Chondrocyte (in vitro differentiated cells): Measurements from ENCODE around the gene EIF4G3. TPM values are rescaled to one million over a fixed set of nuclear protein-coding genes. Genes with fewer than 3 reads are reported as not detected.

ENCODE experiments used
- DNase-seq: peaks from one replicate; pipeline ENCODE4 v3.0.0; 2021; ENCODE audit warnings: mixed read lengths, low spot score
- H3K27ac Mint-ChIP-seq: one replicate; pipeline ENCODE4 v1.8.0; 2021; ENCODE audit warnings: mild to moderate bottlenecking, moderate library complexity, mixed read lengths; ENCODE audit not compliant: unreplicated experiment
- H3K27me3 Mint-ChIP-seq: 2 replicates; pipeline ENCODE4 v1.8.0; 2021; ENCODE audit warnings: low read depth, mixed read lengths
- H3K36me3 Mint-ChIP-seq: 2 replicates; pipeline ENCODE4 v1.8.0; 2021; ENCODE audit warnings: low read depth, mixed read lengths
- H3K4me1 Mint-ChIP-seq: 2 replicates; pipeline ENCODE4 v1.8.0; 2021; ENCODE audit warnings: low read depth, mild to moderate bottlenecking, mixed read lengths
- H3K4me3 Mint-ChIP-seq: one replicate; pipeline ENCODE4 v1.8.0; 2021; ENCODE audit warnings: mild to moderate bottlenecking, moderate library complexity, mixed read lengths; ENCODE audit not compliant: unreplicated experiment
- H3K9me3 Mint-ChIP-seq: 2 replicates; pipeline ENCODE4 v1.8.0; 2021; ENCODE audit warnings: low read depth, mixed read lengths
- total RNA-seq: library from RNA; stranded (reverse); gene quantifications from 3 replicates; pipeline ENCODE4 v1.2.1, GENCODE V29; 2021
- TF ChIP-seq, protein P1 (sequence below): fragments of 200-600 bp; sonication (generic); IDR thresholded peaks from 2 replicates; pipeline ENCODE4 v1.5.0; 2021; ENCODE audit warnings: antibody characterized with exemption, mild to moderate bottlenecking, moderate library complexity

The EIF4G3 gene
- total RNA-seq, 1 donor from 2014 or later: 56.6 TPM

DNA sequence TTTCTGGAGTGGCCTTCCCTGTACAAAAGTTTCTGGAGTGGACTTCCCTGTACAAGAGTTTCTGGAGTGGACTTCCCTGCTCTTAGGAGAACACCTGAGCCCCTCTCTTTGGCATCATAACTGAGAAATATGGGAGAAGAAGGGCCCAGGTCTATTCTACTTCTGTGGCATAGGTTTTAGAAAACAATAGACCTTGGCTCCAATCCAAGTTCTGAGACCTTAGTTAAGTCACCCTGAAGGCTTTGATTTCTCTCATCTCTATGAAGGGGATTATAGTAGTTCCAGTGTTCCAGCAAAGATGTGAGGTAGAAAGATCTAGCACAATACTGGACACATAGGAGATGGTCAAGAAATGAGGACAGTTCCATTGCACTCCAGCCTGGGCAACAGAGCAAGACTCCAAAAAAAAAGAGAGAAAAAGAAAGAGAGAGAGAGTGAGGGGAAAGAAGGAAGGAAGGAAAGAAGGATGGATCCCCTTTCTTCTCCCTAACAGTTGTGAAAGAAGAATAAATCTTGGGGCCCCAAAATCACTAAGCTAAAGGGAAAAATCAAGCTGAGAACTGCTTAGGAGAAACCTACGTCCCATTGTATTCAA is 13.3 kb upstream of the EIF4G3 start:
- TF ChIP-seq, protein P1, sequence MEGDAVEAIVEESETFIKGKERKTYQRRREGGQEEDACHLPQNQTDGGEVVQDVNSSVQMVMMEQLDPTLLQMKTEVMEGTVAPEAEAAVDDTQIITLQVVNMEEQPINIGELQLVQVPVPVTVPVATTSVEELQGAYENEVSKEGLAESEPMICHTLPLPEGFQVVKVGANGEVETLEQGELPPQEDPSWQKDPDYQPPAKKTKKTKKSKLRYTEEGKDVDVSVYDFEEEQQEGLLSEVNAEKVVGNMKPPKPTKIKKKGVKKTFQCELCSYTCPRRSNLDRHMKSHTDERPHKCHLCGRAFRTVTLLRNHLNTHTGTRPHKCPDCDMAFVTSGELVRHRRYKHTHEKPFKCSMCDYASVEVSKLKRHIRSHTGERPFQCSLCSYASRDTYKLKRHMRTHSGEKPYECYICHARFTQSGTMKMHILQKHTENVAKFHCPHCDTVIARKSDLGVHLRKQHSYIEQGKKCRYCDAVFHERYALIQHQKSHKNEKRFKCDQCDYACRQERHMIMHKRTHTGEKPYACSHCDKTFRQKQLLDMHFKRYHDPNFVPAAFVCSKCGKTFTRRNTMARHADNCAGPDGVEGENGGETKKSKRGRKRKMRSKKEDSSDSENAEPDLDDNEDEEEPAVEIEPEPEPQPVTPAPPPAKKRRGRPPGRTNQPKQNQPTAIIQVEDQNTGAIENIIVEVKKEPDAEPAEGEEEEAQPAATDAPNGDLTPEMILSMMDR: no peak
- Mint-ChIP-seq H3K4me3 (no peak overlapping the region), H3K9me3 (no peaks in the 10 kb centered on the region), H3K27me3 (peaks cover 2% of the 10 kb centered on the region), H3K36me3 (no peaks in the 10 kb centered on the region), H3K4me1 (peaks cover 8% of the 10 kb centered on the region), H3K27ac (no peak overlapping the region)
- DNase-seq: no peak

GRCh38 chr1:21189421-21189820 is 12.7 kb upstream of the EIF4G3 start:
- Mint-ChIP-seq H3K9me3 (no peaks in the 10 kb centered on the region), H3K27ac (no peak overlapping the region), H3K4me3 (no peak overlapping the region), H3K36me3 (no peaks in the 10 kb centered on the region), H3K4me1 (peaks cover 6% of the 10 kb centered on the region), H3K27me3 (peaks cover 2% of the 10 kb centered on the region)
- TF ChIP-seq, protein P1: no peak
- no peak for DNase-seq

GRCh38 chr1:21188235-21188634 is 11.5 kb upstream of the EIF4G3 start:
- TF ChIP-seq, protein P1: no peak
- Mint-ChIP-seq H3K4me3 (no peak overlapping the region), H3K27ac (no peak overlapping the region), H3K36me3 (no peaks in the 10 kb centered on the region), H3K27me3 (peaks cover 2% of the 10 kb centered on the region), H3K9me3 (no peaks in the 10 kb centered on the region), H3K4me1 (peaks cover 6% of the 10 kb centered on the region)
- no peak for DNase-seq

DNA sequence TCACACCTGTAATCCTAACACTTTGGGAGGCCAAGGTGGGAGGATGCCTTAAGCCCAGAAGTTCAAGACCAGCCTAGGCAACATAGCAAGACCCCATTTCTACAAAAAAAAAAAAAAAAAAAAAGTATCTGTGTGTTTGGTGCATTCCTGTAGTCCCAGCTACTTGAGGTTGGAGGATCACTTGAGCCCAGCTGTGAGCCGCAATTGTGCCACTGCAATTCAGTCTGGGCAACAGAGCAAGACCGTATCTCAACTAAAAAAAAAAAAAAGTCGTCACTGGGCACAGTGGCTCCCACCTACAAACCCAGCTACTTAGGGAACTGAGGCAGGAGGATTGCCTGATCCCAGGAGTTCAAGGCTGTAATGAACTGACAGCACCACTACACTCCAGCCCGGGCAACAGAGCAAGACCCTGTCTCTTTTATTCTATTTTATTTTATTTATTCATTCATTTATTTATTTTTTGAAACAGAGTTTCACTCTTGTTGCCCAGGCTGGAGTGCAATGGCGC is 8.6 kb upstream of the EIF4G3 start:
- Mint-ChIP-seq H3K27ac (no peak overlapping the region), H3K4me3 (no peak overlapping the region), H3K36me3 (no peaks in the 10 kb centered on the region), H3K27me3 (peaks cover 2% of the 10 kb centered on the region), H3K9me3 (no peaks in the 10 kb centered on the region), H3K4me1 (no peaks in the 10 kb centered on the region)
- DNase-seq: no peak
- TF ChIP-seq, protein P1: no peak

- Mint-ChIP-seq H3K36me3 (no peaks in the 10 kb centered on the region), H3K4me1 (no peaks in the 10 kb centered on the region), H3K27ac (no peak overlapping the region), H3K27me3 (peaks cover 2% of the 10 kb centered on the region), H3K4me3 (no peak overlapping the region), H3K9me3 (no peaks in the 10 kb centered on the region)
- TF ChIP-seq, protein P1: no peak
- DNase-seq: no peak
Measured at GRCh38 chr1:21184276-21184675, 7.6 kb upstream of the EIF4G3 start.
